OCI-LY3 (cell line): ENCODE data around the gene VEGFC.

Experiments used
- CTCF ChIP-seq: fragments of 200-600, 300-600 bp; sonication (generic); IDR thresholded peaks from 2 replicates; pipeline ENCODE4 v1.5.1; 2014; ENCODE audit warnings: antibody characterized with exemption, low read length, low read depth
- EZH2phosphoT487 ChIP-seq: fragments of 200-600 bp; shearing (Covaris generic); IDR thresholded peaks from 2 replicates; pipeline ENCODE4 v1.6.1; 2018; ENCODE audit warnings: antibody characterized with exemption, mixed run types, low read depth

DNA sequence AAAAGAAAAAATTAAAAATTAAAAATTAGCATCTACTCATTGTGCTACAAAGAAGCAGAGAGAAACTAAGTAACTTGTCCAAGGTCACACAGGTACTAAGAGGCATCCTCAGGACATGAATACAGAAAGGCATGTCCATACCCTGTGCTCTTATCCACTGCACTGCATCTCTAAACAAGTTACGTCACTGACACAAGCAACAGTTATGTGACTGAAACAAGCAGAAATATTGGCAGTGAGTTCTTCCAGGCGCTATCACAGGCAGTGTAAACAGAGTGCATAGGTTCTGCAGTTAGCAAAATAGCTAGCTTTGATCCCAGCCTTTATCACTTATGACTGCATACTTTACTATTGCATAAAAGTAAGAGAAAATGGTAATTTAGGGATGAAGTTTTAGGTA, 7.9 kb downstream of the VEGFC start:
- TF ChIP-seq EZH2phosphoT487 = no peak
- TF ChIP-seq CTCF = no peak
